DLD1 (cell line): ENCODE data around the gene SUMF1.

Experiments used
- in situ Hi-C: cut with HindIII; loops from 2 replicates; pipeline ENCODE4 v1.10.0; 2017; ENCODE audit warnings: low sequenced_read_pairs

SUMF1 gene

GRCh38 chr3:4466741-4467521, at the start of gene SUMF1:
TSS of gene SUMF1 (minus strand) at chr3:4467269. CDS start at chr3:4467245, 24 bp downstream.
- in situ Hi-C loops = no loop called here

- in situ Hi-C loops = no loop called here
Measured at GRCh38 chr3:4515916-4516579, 49.0 kb upstream of the SUMF1 start.

- in situ Hi-C loops = no loop called here
Measured at GRCh38 chr3:4514916-4515315, 47.8 kb upstream of the SUMF1 start.

- in situ Hi-C loops = no loop called here
Measured at GRCh38 chr3:4514321-4514720, 47.3 kb upstream of the SUMF1 start.

- in situ Hi-C loops = no loop called here
Measured at GRCh38 chr3:4512895-4513616, 46.0 kb upstream of the SUMF1 start.

- in situ Hi-C loops = no loop called here
Measured at GRCh38 chr3:4511491-4512262, 44.6 kb upstream of the SUMF1 start.

GRCh38 chr3:4509983-4510755, 43.1 kb upstream of the SUMF1 start:
- in situ Hi-C loops = no loop called here

- in situ Hi-C loops = no loop called here
Measured at GRCh38 chr3:4509043-4509442, 42.0 kb upstream of the SUMF1 start.

- in situ Hi-C loops = no loop called here
Measured at GRCh38 chr3:4508048-4508981, 41.2 kb upstream of the SUMF1 start.

GRCh38 chr3:4507024-4507596, 40.0 kb upstream of the SUMF1 start:
- in situ Hi-C loops = no loop called here

- in situ Hi-C loops = no loop called here
Measured at GRCh38 chr3:4506559-4507023, 39.5 kb upstream of the SUMF1 start.

GRCh38 chr3:4505688-4506558, 38.9 kb upstream of the SUMF1 start:
- in situ Hi-C loops = no loop called here

- in situ Hi-C loops = no loop called here
Measured at GRCh38 chr3:4504340-4505261, 37.5 kb upstream of the SUMF1 start.

GRCh38 chr3:4503050-4503449, 36.0 kb upstream of the SUMF1 start:
- in situ Hi-C loops = no loop called here

GRCh38 chr3:4501927-4502326, 34.9 kb upstream of the SUMF1 start:
- in situ Hi-C loops = no loop called here

- in situ Hi-C loops = no loop called here
Measured at GRCh38 chr3:4501437-4501836, 34.4 kb upstream of the SUMF1 start.

- in situ Hi-C loops = no loop called here
Measured at GRCh38 chr3:4498446-4498845, 31.4 kb upstream of the SUMF1 start.
